Measurements from ENCODE around the gene NBEA. TPM values are rescaled to one million over a fixed set of nuclear protein-coding genes. Genes with fewer than 3 reads are reported as not detected.

NBEA gene
- total RNA-seq, 2 donors from 2014 or later, result 7.7 to 10.2 TPM

DNA sequence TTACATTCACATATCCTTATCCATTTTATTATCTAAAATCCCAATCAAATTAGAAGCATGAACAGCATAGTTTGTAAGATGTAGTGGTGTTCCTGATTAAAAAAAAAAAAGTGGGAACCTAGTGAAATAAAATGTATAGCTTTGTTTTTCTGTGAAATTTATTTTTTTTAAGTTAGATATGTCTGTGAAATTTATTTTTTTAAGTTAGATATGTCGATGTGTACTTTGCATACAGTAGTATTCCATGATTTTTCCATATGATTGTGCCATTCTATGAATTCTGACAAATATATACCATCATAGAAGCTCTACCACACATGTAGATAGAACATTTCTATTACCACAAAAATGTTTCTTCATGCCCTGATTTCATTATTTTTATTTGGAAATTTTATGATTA is 540.5 kb downstream of the NBEA start:
- TF ChIP-seq, protein P1, sequence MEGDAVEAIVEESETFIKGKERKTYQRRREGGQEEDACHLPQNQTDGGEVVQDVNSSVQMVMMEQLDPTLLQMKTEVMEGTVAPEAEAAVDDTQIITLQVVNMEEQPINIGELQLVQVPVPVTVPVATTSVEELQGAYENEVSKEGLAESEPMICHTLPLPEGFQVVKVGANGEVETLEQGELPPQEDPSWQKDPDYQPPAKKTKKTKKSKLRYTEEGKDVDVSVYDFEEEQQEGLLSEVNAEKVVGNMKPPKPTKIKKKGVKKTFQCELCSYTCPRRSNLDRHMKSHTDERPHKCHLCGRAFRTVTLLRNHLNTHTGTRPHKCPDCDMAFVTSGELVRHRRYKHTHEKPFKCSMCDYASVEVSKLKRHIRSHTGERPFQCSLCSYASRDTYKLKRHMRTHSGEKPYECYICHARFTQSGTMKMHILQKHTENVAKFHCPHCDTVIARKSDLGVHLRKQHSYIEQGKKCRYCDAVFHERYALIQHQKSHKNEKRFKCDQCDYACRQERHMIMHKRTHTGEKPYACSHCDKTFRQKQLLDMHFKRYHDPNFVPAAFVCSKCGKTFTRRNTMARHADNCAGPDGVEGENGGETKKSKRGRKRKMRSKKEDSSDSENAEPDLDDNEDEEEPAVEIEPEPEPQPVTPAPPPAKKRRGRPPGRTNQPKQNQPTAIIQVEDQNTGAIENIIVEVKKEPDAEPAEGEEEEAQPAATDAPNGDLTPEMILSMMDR (IDR thresholded peaks at IDR 0.05), result no peak
- Histone ChIP-seq H3K9me3 (no peaks in the 10 kb centered on the region), H3K36me3 (no peaks in the 10 kb centered on the region), H3K27ac (no peak overlapping the region), H3K4me1 (ENCODE audit: control insufficient read depth in 1 of 2, low read depth in 2 of 2) (no peaks in the 10 kb centered on the region), H3K4me3 (no peak overlapping the region), H3K27me3 (replicated peaks; ENCODE audit: insufficient read depth) (no peaks in the 10 kb centered on the region)
- no peak for DNase-seq (ENCODE audit: low spot score)
- no peak for ATAC-seq (ENCODE audit: insufficient number of reproducible peaks, low FRiP score, low read depth)

DNA sequence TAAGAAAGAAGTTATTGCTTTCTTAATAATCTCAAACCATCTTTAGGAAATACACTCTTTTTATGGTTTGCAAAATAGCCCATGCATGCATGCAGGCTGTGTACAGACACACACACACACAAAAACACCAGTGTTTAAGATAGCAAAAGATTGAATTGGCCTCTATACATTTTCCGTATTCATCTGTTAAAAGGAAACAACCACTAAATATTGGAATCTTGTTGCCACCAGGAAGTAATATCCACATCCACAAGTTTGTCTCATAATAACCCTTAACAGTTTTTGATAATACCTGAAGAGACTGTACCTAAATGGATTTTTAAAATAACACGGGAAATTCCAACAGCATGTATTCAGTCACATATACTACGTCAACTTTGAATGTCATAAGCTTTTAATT is 541.7 kb downstream of the NBEA start:
- Histone ChIP-seq H3K4me3 (no peak overlapping the region), H3K4me1 (ENCODE audit: control insufficient read depth in 1 of 2, low read depth in 2 of 2) (no peaks in the 10 kb centered on the region), H3K27me3 (replicated peaks; ENCODE audit: insufficient read depth) (no peaks in the 10 kb centered on the region), H3K36me3 (no peaks in the 10 kb centered on the region), H3K27ac (no peak overlapping the region), H3K9me3 (no peaks in the 10 kb centered on the region)
- DNase-seq (ENCODE audit: low spot score) (no peak), ATAC-seq (ENCODE audit: insufficient number of reproducible peaks, low FRiP score, low read depth) (no peak)
- TF ChIP-seq, protein P1 (IDR thresholded peaks at IDR 0.05), result no peak

DNA sequence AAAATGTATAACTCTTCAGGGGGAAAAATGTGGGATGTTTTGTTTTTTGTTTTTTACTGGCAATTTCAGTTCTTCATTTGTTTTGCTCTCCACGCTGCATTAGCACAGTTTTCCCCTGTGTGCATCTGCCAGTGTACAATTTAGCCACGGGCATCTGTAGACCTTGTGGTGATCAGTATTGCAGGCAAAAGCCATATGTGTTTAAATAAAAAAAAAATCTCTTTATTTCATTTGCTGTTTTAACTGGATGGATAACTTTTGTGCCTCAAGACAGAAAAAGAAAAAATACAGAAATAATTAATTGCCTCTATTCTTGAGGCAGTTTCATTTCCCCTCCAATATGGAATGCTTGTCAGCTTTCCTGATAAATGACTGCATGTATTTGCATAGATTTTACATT is 542.3 kb downstream of the NBEA start:
- Histone ChIP-seq H3K27me3 (replicated peaks; ENCODE audit: insufficient read depth) (no peaks in the 10 kb centered on the region), H3K36me3 (no peaks in the 10 kb centered on the region), H3K9me3 (no peaks in the 10 kb centered on the region), H3K27ac (no peak overlapping the region), H3K4me1 (ENCODE audit: control insufficient read depth in 1 of 2, low read depth in 2 of 2) (no peaks in the 10 kb centered on the region), H3K4me3 (no peak overlapping the region)
- ATAC-seq (ENCODE audit: insufficient number of reproducible peaks, low FRiP score, low read depth) (no peak), DNase-seq (ENCODE audit: low spot score) (no peak)
- TF ChIP-seq, protein P1 (IDR thresholded peaks at IDR 0.05), result no peak

DNA sequence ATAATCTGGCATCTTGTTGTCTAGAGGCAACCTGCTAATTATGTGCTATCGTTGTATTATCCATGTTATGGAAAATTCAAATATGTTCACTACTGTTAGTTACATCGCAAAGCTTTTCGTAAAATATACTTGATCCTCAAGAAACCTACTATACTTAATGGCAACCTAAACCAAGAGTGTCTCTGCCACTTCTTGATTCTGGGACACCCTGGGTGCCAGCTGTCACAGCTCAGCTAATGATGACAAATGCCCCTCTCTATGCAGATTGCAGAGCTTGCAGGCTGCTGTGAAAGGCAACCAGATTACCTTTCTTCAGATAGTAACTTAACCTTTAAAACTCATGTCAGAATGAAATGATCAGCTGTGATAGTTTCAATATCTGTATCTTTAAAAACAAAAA is 543.4 kb downstream of the NBEA start:
- TF ChIP-seq, protein P1 (IDR thresholded peaks at IDR 0.05), result no peak
- Histone ChIP-seq H3K36me3 (no peaks in the 10 kb centered on the region), H3K4me3 (no peak overlapping the region), H3K4me1 (ENCODE audit: control insufficient read depth in 1 of 2, low read depth in 2 of 2) (no peaks in the 10 kb centered on the region), H3K27me3 (replicated peaks; ENCODE audit: insufficient read depth) (no peaks in the 10 kb centered on the region), H3K27ac (no peak overlapping the region), H3K9me3 (no peaks in the 10 kb centered on the region)
- ATAC-seq (ENCODE audit: insufficient number of reproducible peaks, low FRiP score, low read depth), result no peak
- no peak for DNase-seq (ENCODE audit: low spot score)

DNA sequence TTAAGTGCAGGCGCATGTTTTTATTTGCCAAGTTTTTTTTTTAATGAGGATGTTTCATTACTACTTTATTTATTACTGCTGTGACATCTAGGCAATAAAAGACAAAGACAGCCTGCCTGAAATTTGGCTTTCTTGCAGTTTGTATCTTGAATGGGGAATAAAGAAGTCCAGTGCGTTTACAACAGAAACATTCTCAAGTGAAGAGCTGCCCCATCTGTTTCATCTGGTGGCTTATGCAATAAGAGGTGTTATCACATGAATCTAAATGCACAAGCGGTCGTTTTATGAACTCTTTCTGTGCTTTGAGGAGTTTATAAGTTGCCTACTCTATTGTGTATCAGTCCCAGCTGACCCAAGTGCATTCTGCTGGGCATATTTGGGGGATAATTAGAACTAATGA is 547.0 kb downstream of the NBEA start:
- H3K27ac ChIP-seq, result no peak overlapping the region

More for the DNA sequence above, 547.0 kb downstream of the NBEA start:
- Histone ChIP-seq H3K27me3 (replicated peaks; ENCODE audit: insufficient read depth) (no peaks in the 10 kb centered on the region), H3K9me3 (no peaks in the 10 kb centered on the region), H3K4me3 (no peak overlapping the region), H3K4me1 (ENCODE audit: control insufficient read depth in 1 of 2, low read depth in 2 of 2) (no peaks in the 10 kb centered on the region), H3K36me3 (no peaks in the 10 kb centered on the region)
- ATAC-seq (ENCODE audit: insufficient number of reproducible peaks, low FRiP score, low read depth), result no peak
- DNase-seq (ENCODE audit: low spot score), result no peak
- TF ChIP-seq, protein P1 (IDR thresholded peaks at IDR 0.05), result no peak

Data from thoracic aorta (tissue), 2 donors.